Transverse colon (tissue), 4 donors: ENCODE results near the gene LAMA3.

Experiments used
- EP300 ChIP-seq: sonication (generic); formaldehyde crosslinking; IDR thresholded peaks from one replicate; pipeline ENCODE4 v1.6.1; 2017; ENCODE audit warnings: antibody characterized with exemption, low read depth
- POLR2A ChIP-seq: fragments of 450-650 bp; IDR thresholded peaks from one replicate; pipeline ENCODE4 v1.6.1; 2016; ENCODE audit warnings: antibody characterized with exemption, mild to moderate bottlenecking, moderate library complexity
- POLR2AphosphoS5 ChIP-seq, 3 donors: sonication (generic); formaldehyde crosslinking; IDR thresholded peaks; one replicate each; pipeline ENCODE4 v1.6.1; 2016; ENCODE audit warnings: antibody characterized with exemption in 3 of 3
- TF ChIP-seq, protein P1 (sequence below), 5 experiments: fragments of 200-600 bp in 3 of 5; fragments of 450-650 bp in 2 of 5; sonication (generic) in 3 of 5; IDR thresholded peaks; 1 replicate in 2 of 5; 2 replicates in 3 of 5; pipeline ENCODE4 v1.5.1; 2016 to 2017; ENCODE audit warnings: antibody characterized with exemption in 5 of 5, inconsistent platforms in 3 of 5, mild to moderate bottlenecking in 2 of 5, moderate library complexity in 1 of 5

DNA sequence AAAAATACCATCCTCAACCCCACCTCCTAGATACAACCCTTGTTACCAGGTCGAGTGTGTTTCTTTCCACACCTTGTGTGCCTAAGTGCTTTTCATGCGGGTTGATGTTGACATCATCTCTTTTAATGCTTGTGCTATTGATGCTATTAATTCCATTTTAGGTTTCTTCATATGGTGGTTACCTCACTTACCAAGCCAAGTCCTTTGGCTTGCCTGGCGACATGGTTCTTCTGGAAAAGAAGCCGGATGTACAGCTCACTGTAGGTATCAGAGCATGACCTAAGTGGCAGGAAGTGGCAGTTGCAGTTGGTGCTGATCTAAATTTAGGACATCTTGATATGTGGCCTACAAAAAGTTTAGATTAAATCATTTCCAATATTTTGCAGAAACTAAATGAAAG, 175.4 kb downstream of the LAMA3 start:
- TF ChIP-seq, protein P1, sequence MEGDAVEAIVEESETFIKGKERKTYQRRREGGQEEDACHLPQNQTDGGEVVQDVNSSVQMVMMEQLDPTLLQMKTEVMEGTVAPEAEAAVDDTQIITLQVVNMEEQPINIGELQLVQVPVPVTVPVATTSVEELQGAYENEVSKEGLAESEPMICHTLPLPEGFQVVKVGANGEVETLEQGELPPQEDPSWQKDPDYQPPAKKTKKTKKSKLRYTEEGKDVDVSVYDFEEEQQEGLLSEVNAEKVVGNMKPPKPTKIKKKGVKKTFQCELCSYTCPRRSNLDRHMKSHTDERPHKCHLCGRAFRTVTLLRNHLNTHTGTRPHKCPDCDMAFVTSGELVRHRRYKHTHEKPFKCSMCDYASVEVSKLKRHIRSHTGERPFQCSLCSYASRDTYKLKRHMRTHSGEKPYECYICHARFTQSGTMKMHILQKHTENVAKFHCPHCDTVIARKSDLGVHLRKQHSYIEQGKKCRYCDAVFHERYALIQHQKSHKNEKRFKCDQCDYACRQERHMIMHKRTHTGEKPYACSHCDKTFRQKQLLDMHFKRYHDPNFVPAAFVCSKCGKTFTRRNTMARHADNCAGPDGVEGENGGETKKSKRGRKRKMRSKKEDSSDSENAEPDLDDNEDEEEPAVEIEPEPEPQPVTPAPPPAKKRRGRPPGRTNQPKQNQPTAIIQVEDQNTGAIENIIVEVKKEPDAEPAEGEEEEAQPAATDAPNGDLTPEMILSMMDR (IDR thresholded peaks at IDR 0.05), result no peak
- TF ChIP-seq EP300 (no peak), POLR2AphosphoS5 (IDR thresholded peaks at IDR 0.05) (no peak), POLR2A (no peak)
